ENCODE measurements around the gene RGS7.
"Not testable (repeated sequence)": the region's sequence is repeated elsewhere in the genome, so short reads cannot be mapped to it uniquely, and the experiment has no call there.

The RGS7 gene

DNA sequence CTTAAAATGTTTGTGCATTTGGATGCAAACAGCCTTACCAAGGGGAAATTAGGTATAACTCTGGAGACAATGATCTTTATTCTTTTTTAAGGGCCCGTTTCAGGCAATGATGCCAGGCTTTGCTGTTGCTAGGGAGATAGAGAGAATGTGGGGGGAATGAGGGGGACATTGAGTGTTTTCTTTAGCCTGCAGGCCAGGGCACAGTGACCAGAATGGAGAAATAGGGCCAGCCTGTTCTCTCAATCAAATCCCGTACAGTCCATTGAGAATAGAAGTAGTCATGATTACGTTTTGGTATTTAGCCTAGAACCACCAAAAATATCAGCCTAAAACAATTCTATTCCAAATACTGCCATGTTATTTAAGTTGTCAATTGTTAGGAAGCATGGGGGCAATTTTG, 49.0 kb downstream of the RGS7 start:
- peaks cover 0 to 6% (median 0%) of the 10 kb centered on the region in 3 experiments for H3K27me3 ChIP-seq (ENCODE audit: control insufficient read depth in 3 of 3, insufficient read depth in 3 of 3, low read depth in 1 of 3, low read length in 3 of 3)
- H2BK5ac ChIP-seq (ENCODE audit: low read length), result no peak overlapping the region
- no peak overlapping the region for H3K23ac ChIP-seq (ENCODE audit: low read depth, low read length, poor library complexity)
- no peak overlapping the region for H4K8ac ChIP-seq (ENCODE audit: low read depth, low read length)
- H3K4me3 ChIP-seq (ENCODE audit: low read length in 2 of 2), result no peak overlapping the region
- H3K14ac ChIP-seq (ENCODE audit: low read length), result no peak overlapping the region
- peaks cover 0 to 8% of the 10 kb centered on the region in 2 donors for H3K9me3 ChIP-seq (replicated peaks in 1 of 2; ENCODE audit: control insufficient read depth in 2 of 2, insufficient read depth in 1 of 2, low read depth in 1 of 2, low read length in 2 of 2)
- H2BK120ac ChIP-seq (ENCODE audit: low read depth, low read length), result no peak overlapping the region
- H3K4me1 ChIP-seq (ENCODE audit: control insufficient read depth in 2 of 2, insufficient read depth in 1 of 2, low read depth in 1 of 2, low read length in 2 of 2), result peaks cover 0 to 5% of the 10 kb centered on the region in 2 donors
- H3K18ac ChIP-seq (ENCODE audit: low read length), result no peak overlapping the region
- no peak overlapping the region for H4K91ac ChIP-seq (ENCODE audit: low read depth, low read length, poor library complexity)
- H3K27ac ChIP-seq (replicated peaks; ENCODE audit: low read length), result no peak overlapping the region
- no peak overlapping the region for H3K4ac ChIP-seq (ENCODE audit: low read length)
- H3K36me3 ChIP-seq (replicated peaks in 1 of 2; ENCODE audit: control insufficient read depth in 2 of 2, insufficient read depth in 2 of 2, low read length in 2 of 2), result peaks cover 0 to 4% of the 10 kb centered on the region in 2 donors
- H3K79me1 ChIP-seq (ENCODE audit: low read depth, low read length), result no peaks in the 10 kb centered on the region
- H2BK12ac ChIP-seq (ENCODE audit: low read length), result no peak overlapping the region
- no CpG with 5 or more reads among the region's 3 CpGs for WGBS, 2 donors (ENCODE audit: extremely low coverage in 2 of 2, insufficient read length in 2 of 2, insufficient replicate concordance in 1 of 2)
- no peak overlapping the region for H3K4me2 ChIP-seq (ENCODE audit: insufficient read depth, low read length, poor library complexity, severe bottlenecking)
- no peak overlapping the region for H2AFZ ChIP-seq (ENCODE audit: low read length)
- H2BK15ac ChIP-seq (ENCODE audit: low read length), result no peak overlapping the region
- no peak overlapping the region for H2AK5ac ChIP-seq (ENCODE audit: low read depth, low read length)
- DNase-seq (ENCODE audit: low spot score), result no peak
- H3K9ac ChIP-seq (ENCODE audit: low read depth, low read length, poor library complexity), result no peak overlapping the region

DNA sequence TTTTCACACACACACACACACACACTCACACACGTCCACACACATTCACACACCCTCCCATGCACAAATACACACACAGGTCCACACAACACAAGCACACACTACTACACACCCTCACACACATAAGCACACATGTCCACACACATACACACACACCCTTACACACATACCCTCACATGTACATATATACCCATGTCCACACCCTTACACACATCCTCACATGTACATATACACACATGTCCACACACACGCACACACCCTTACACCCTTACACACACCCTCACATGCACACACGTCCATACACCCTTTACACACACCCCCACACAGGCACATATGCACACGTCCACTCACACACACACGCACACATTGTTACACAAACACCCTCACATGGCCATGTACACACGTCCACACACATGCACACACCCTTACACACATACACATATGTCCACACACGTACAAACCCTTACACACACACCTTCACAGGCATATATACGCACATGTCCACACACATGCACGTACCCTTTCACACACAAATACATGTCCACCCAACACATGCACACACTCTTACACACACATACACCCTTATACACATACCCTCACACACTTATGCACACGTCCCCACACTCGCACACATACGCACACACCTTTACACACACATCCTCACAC, 50.7 kb downstream of the RGS7 start:
- peak overlapping the region; percentile 54 for H3K4ac ChIP-seq (ENCODE audit: low read length)
- H2BK120ac ChIP-seq (ENCODE audit: low read depth, low read length), result no peak overlapping the region
- H3K27me3 ChIP-seq (ENCODE audit: control insufficient read depth in 3 of 3, insufficient read depth in 3 of 3, low read depth in 1 of 3, low read length in 3 of 3), result peaks cover 0 to 6% (median 0%) of the 10 kb centered on the region in 3 experiments
- H3K27ac ChIP-seq (replicated peaks; ENCODE audit: low read length), result no peak overlapping the region
- peaks cover 0 to 4% of the 10 kb centered on the region in 2 donors for H3K36me3 ChIP-seq (replicated peaks in 1 of 2; ENCODE audit: control insufficient read depth in 2 of 2, insufficient read depth in 2 of 2, low read length in 2 of 2)
- peak overlapping the region; percentile 30 for H2BK12ac ChIP-seq (ENCODE audit: low read length)
- H3K18ac ChIP-seq (ENCODE audit: low read length), result peak overlapping the region; percentile 35
- H2AFZ ChIP-seq (ENCODE audit: low read length), result no peak overlapping the region
- peaks cover 0 to 8% of the 10 kb centered on the region in 2 donors for H3K9me3 ChIP-seq (replicated peaks in 1 of 2; ENCODE audit: control insufficient read depth in 2 of 2, insufficient read depth in 1 of 2, low read depth in 1 of 2, low read length in 2 of 2)
- no peak overlapping the region for H3K23ac ChIP-seq (ENCODE audit: low read depth, low read length, poor library complexity)
- no peaks in the 10 kb centered on the region for H3K79me1 ChIP-seq (ENCODE audit: low read depth, low read length)
- H3K4me3 ChIP-seq (ENCODE audit: low read length in 2 of 2), result peak overlapping the region in 1 of 2 donors; percentile 60
- no peak overlapping the region for H4K91ac ChIP-seq (ENCODE audit: low read depth, low read length, poor library complexity)
- peak overlapping the region; percentile 67 for H3K14ac ChIP-seq (ENCODE audit: low read length)
- peaks cover 0 to 5% of the 10 kb centered on the region in 2 donors for H3K4me1 ChIP-seq (ENCODE audit: control insufficient read depth in 2 of 2, insufficient read depth in 1 of 2, low read depth in 1 of 2, low read length in 2 of 2)
- no peak overlapping the region for H2BK5ac ChIP-seq (ENCODE audit: low read length)
- H2BK15ac ChIP-seq (ENCODE audit: low read length), result no peak overlapping the region
- DNase-seq (ENCODE audit: low spot score), result no peak
- H4K8ac ChIP-seq (ENCODE audit: low read depth, low read length), result peak overlapping the region; percentile 94
- 100% methylated on average over 3 to 5 of the region's 12 CpGs for WGBS, 2 donors (ENCODE audit: extremely low coverage in 2 of 2, insufficient read length in 2 of 2, insufficient replicate concordance in 1 of 2)
- peak overlapping the region; percentile 85 for H3K9ac ChIP-seq (ENCODE audit: low read depth, low read length, poor library complexity)
- H2AK5ac ChIP-seq (ENCODE audit: low read depth, low read length), result no peak overlapping the region
- no peak overlapping the region for H3K4me2 ChIP-seq (ENCODE audit: insufficient read depth, low read length, poor library complexity, severe bottlenecking)

DNA sequence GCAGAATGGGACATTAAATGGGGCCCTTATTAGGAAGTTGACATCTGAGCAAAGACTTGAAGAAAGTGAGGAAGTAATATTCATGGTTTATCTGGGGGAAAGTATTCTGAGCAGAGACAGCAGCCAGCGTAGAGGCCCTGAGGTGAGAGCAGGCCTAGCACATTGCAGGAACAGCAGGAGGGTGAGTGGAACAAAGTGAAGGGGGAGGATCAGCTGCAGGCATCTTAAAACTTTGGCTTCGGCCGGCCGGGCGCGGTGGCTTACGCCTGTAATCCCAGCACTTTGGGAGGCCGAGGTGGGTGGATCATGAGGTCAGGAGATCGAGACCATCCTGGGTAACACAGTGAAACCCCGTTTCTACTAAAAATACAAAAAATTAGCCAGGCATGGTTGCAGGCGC, 55.0 kb downstream of the RGS7 start:
- not testable (repeated sequence) for H3K27ac ChIP-seq (replicated peaks; ENCODE audit: low read length); DNase-seq (ENCODE audit: low spot score); H4K91ac ChIP-seq (ENCODE audit: low read depth, low read length, poor library complexity); H2AK5ac ChIP-seq (ENCODE audit: low read depth, low read length); H2BK120ac ChIP-seq (ENCODE audit: low read depth, low read length); H3K27me3 ChIP-seq (ENCODE audit: control insufficient read depth in 3 of 3, insufficient read depth in 3 of 3, low read depth in 1 of 3, low read length in 3 of 3); H3K18ac ChIP-seq (ENCODE audit: low read length); H3K14ac ChIP-seq (ENCODE audit: low read length); H3K4me3 ChIP-seq (ENCODE audit: low read length in 2 of 2); H2BK15ac ChIP-seq (ENCODE audit: low read length); H3K9me3 ChIP-seq (replicated peaks in 1 of 2; ENCODE audit: control insufficient read depth in 2 of 2, insufficient read depth in 1 of 2, low read depth in 1 of 2, low read length in 2 of 2); H3K4ac ChIP-seq (ENCODE audit: low read length); H3K9ac ChIP-seq (ENCODE audit: low read depth, low read length, poor library complexity); H4K8ac ChIP-seq (ENCODE audit: low read depth, low read length); H3K4me1 ChIP-seq (ENCODE audit: control insufficient read depth in 2 of 2, insufficient read depth in 1 of 2, low read depth in 1 of 2, low read length in 2 of 2); H3K79me1 ChIP-seq (ENCODE audit: low read depth, low read length); H3K23ac ChIP-seq (ENCODE audit: low read depth, low read length, poor library complexity); H3K36me3 ChIP-seq (replicated peaks in 1 of 2; ENCODE audit: control insufficient read depth in 2 of 2, insufficient read depth in 2 of 2, low read length in 2 of 2); H2BK12ac ChIP-seq (ENCODE audit: low read length); H2BK5ac ChIP-seq (ENCODE audit: low read length); H3K4me2 ChIP-seq (ENCODE audit: insufficient read depth, low read length, poor library complexity, severe bottlenecking); H2AFZ ChIP-seq (ENCODE audit: low read length)
- no CpG with 5 or more reads among the region's 11 CpGs for WGBS, 2 donors (ENCODE audit: extremely low coverage in 2 of 2, insufficient read length in 2 of 2, insufficient replicate concordance in 1 of 2)

- no peak overlapping the region for H2BK15ac ChIP-seq (ENCODE audit: low read length)
- no peak overlapping the region for H4K91ac ChIP-seq (ENCODE audit: low read depth, low read length, poor library complexity)
- H2AK5ac ChIP-seq (ENCODE audit: low read depth, low read length), result no peak overlapping the region
- no peak overlapping the region for H2BK120ac ChIP-seq (ENCODE audit: low read depth, low read length)
- no peak overlapping the region for H3K9ac ChIP-seq (ENCODE audit: low read depth, low read length, poor library complexity)
- H2AFZ ChIP-seq (ENCODE audit: low read length), result no peak overlapping the region
- DNase-seq (ENCODE audit: low spot score), result no peak
- no peak overlapping the region for H3K18ac ChIP-seq (ENCODE audit: low read length)
- no peak overlapping the region for H2BK5ac ChIP-seq (ENCODE audit: low read length)
- no peaks in the 10 kb centered on the region for H3K36me3 ChIP-seq (replicated peaks in 1 of 2; ENCODE audit: control insufficient read depth in 2 of 2, insufficient read depth in 2 of 2, low read length in 2 of 2)
- WGBS, 2 donors (ENCODE audit: extremely low coverage in 2 of 2, insufficient read length in 2 of 2, insufficient replicate concordance in 1 of 2), result no CpG with 5 or more reads among the region's 2 CpGs
- H3K23ac ChIP-seq (ENCODE audit: low read depth, low read length, poor library complexity), result no peak overlapping the region
- no peak overlapping the region for H3K4me2 ChIP-seq (ENCODE audit: insufficient read depth, low read length, poor library complexity, severe bottlenecking)
- H3K79me1 ChIP-seq (ENCODE audit: low read depth, low read length), result no peaks in the 10 kb centered on the region
- H3K4me1 ChIP-seq (ENCODE audit: control insufficient read depth in 2 of 2, insufficient read depth in 1 of 2, low read depth in 1 of 2, low read length in 2 of 2), result no peaks in the 10 kb centered on the region
- peaks cover 0 to under 1% of the 10 kb centered on the region in 2 donors for H3K9me3 ChIP-seq (replicated peaks in 1 of 2; ENCODE audit: control insufficient read depth in 2 of 2, insufficient read depth in 1 of 2, low read depth in 1 of 2, low read length in 2 of 2)
- no peak overlapping the region for H3K27ac ChIP-seq (replicated peaks; ENCODE audit: low read length)
- no peak overlapping the region for H4K8ac ChIP-seq (ENCODE audit: low read depth, low read length)
- no peak overlapping the region for H3K4me3 ChIP-seq (ENCODE audit: low read length in 2 of 2)
- H3K14ac ChIP-seq (ENCODE audit: low read length), result no peak overlapping the region
- no peaks in the 10 kb centered on the region for H3K27me3 ChIP-seq (ENCODE audit: control insufficient read depth in 3 of 3, insufficient read depth in 3 of 3, low read depth in 1 of 3, low read length in 3 of 3)
- H3K4ac ChIP-seq (ENCODE audit: low read length), result no peak overlapping the region
- H2BK12ac ChIP-seq (ENCODE audit: low read length), result no peak overlapping the region
Observed at GRCh38 chr1:241299347-241299746, 57.7 kb downstream of the RGS7 start.
